ENCODE results near the gene GTF2F2. TPM values are rescaled to one million over a fixed set of nuclear protein-coding genes. Genes with fewer than 3 reads are reported as not detected.
"Not testable (repeated sequence)": the region's sequence is repeated elsewhere in the genome, so short reads cannot be mapped to it uniquely, and the experiment has no call there.

GTF2F2 gene
- polyA plus RNA-seq, 4 donors = 24.9 to 32.8 (median 28.3) TPM

- DNase-seq (ENCODE audit: low read depth in 4 of 4, low spot score in 2 of 4) = no peak
Observed at GRCh38 chr13:45298206-45298505, 177.8 kb downstream of the GTF2F2 start.

DNA sequence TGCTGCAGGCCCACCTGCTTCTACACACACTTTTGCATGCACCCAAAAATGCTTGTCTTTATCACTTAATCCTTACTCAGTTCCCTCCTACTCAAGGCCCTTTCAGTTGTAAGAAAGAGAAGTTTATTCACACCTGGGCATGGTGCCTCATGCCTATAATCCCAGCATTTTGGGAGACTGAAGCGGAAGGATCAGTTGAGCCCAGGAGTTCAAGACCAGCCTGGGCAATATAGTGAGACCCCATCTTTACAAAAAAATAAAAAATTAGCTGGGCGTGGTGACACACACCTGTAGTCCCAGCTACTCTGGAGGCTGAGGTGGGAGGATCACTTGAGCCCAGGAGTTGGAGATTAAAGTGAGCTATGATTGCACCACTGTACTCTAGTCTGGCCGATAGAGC lies 178.2 kb downstream of the GTF2F2 start:
- DNase-seq (ENCODE audit: low read depth in 4 of 4, low spot score in 2 of 4) = not testable (repeated sequence)

DNA sequence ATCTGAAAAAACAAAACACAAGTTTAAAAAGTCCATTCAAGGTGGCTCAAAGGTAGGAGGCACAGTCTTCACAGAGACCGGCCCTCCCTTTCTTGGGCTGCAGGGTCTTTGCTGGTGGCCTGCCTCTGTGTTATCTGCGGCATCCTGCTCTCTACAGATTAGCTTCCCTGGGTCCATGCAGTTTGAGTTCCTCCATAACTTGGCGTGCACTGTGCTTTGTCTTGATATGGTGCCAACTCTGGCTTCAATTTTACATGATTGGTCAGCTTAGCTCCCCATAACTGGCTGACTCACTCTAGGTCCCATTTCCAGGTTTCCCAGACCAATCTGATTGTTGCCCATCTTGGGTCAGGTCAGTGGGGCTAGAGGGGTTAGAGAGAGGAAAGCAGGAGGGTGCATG lies 178.9 kb downstream of the GTF2F2 start:
- DNase-seq (ENCODE audit: low read depth in 4 of 4, low spot score in 2 of 4) = no peak

DNA sequence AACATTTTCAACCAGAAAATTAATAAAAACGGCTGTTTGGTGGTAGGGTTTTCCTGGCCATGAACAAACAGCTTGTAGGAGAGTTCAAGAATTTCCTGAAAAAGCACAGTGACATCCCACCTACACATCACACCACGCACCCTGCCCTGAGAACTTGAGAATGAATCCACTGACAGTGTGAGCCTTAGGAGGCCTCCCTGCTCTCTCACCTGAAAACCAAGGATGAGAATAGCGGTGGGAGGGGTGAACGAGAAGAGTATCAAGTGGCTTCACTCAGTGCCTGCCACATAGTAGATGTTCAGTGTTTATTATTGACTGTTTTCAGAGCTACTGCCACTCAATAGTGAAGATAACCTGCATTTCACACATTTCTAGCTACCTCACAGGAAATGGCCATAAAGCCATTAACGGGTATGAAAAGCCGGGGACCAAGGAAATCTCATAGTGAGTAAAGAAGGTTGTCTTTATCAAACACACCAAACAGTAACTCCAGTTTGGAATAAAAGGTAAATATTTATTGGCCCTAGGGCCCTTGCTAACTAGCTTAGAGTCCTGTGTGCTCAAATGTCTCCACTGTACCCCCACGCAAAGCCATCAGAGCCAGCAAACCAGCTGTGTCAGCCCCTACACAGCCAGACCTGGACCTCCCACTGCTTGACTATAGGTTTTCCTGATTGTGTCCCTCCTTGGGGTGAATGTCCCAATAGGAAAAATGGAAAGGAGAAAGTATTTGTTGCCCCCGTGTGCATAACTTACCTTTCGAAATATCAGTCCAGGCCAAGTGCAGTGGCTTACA lies 180.1 kb downstream of the GTF2F2 start:
- no peak for DNase-seq (ENCODE audit: low read depth in 4 of 4, low spot score in 2 of 4)

GRCh38 chr13:45301263-45301662 lies 181.0 kb downstream of the GTF2F2 start:
- no peak for DNase-seq (ENCODE audit: low read depth in 4 of 4, low spot score in 2 of 4)

- DNase-seq (ENCODE audit: low read depth in 4 of 4, low spot score in 2 of 4) = no peak
Observed at GRCh38 chr13:45302507-45302906, 182.2 kb downstream of the GTF2F2 start.

DNA sequence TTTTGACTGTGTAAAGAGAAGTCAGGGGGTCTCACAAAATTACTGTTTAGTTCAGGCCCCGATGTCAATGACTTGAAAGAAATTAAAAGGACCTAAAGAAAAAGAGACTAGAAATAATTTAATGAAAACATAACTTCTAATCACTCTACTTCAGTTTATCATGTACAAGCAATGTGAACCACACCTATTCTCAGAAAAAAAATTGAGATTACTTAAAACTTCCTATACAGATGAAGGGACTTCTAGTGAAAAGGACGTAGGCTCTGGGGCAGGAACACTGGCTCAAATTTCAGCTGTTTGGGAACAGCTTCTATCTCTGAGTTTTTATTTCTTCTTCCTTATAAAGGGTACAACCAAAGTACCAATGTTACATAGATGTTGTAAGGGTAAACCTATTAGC lies 182.7 kb downstream of the GTF2F2 start:
- DNase-seq (ENCODE audit: low read depth in 4 of 4, low spot score in 2 of 4) = no peak

GRCh38 chr13:45303866-45304265 lies 183.6 kb downstream of the GTF2F2 start:
- no peak for DNase-seq (ENCODE audit: low read depth in 4 of 4, low spot score in 2 of 4)

DNA sequence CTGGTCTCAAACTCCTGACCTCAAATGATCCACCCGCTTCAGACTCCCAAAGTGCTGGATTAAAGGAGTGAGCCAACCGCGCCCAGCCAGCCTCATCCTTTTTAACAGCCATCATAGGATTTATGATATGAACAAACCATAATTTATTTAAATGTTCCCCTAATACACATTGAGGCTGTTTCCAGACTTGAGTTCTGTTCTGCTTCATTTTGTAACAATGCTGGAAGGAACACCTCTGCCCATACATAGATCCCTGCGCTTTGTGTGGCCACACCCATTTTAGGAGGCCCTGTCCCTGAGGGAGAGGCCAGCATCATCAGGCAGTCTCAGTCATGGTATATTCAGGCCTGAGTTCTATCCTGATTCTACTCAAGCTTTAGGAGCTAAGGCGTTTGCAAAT lies 184.8 kb downstream of the GTF2F2 start:
- DNase-seq (ENCODE audit: low read depth in 4 of 4, low spot score in 2 of 4) = no peak

- DNase-seq (ENCODE audit: low read depth in 4 of 4, low spot score in 2 of 4) = no peak
Observed at GRCh38 chr13:45306966-45307365, 186.7 kb downstream of the GTF2F2 start.

DNA sequence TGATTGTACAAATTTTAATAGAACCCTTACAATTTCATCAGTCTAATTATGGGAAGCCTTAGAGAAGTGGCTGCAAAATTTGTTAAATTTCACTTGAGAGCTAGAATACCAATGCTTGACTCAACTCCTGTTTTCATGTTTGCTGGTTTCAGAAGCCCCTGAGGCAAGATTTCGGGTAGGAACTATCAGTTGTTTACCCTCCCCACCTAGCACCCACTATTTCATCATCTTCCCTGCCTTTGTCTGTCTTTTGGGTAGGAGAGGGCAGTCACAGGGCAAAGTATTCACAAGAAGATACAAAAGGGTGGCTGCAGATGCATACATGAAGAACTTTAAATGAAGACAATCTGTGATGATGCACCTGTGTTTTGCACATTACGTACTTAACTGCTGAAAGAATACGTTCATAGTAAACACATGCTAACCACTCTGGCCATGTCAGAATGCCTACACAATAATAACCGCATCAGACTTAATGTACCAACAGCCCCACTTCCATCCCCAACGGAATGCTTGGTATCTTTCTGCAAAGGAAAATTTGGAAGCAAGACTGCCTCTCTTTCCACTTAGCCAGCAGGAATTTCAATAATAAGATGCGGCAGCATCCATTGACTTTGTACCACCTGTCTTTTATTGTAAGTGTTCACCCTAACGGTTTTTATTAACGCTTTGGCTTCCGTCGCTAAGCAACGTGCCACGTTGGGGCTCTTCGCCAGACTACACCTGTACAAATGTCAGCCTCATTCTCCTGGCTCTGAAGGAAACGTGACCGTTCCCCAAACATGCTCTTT lies 190.2 kb downstream of the GTF2F2 start:
- no peak for DNase-seq (ENCODE audit: low read depth in 4 of 4, low spot score in 2 of 4)

DNA sequence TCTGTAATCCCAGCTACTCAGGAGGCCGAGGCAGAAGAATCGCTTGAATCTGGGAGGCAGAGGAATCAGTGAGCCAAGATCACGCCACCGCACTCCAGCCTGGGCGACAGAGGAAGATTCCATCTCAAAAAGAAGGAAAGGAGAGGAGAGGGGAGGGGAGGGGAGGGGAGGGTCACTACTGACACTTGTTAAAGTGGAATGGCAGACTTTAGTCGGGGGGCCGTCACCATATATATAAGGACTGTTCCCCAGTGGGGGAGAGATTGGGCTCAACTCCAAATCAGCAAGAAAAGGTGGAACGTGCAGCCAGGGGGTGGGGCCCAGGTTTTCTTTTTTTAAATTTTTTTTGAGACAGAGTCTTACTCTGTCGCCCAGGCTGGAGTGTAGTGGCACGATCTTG lies 194.5 kb downstream of the GTF2F2 start:
- DNase-seq (ENCODE audit: low read depth in 4 of 4, low spot score in 2 of 4) = no peak

GRCh38 chr13:45315520-45316167 lies 195.3 kb downstream of the GTF2F2 start:
- DNase-seq (ENCODE audit: low read depth in 4 of 4, low spot score in 2 of 4) = no peak

DNA sequence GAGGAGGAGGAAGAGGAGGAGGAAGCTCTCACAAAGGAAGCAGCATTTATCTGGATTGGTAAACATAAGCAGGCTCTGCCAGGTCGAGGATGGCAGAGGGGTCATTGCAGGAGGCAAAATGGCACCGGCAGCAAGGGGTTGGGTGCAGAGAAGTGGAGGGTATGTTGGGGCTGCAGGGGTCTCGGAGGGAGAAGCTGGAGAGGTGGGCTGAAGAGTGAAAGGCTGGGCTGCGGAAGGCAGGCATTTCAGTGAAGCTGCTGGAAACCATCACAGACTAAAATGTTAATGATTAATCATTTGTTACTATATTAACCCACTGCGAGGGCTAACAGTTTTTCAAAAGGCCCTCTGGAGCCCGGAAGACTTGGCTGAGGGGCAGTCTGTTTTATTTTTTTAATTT lies 196.0 kb downstream of the GTF2F2 start:
- DNase-seq (ENCODE audit: low read depth in 4 of 4, low spot score in 2 of 4) = no peak

GRCh38 chr13:45316996-45317395 lies 196.7 kb downstream of the GTF2F2 start:
- DNase-seq (ENCODE audit: low read depth in 4 of 4, low spot score in 2 of 4) = no peak

- DNase-seq (ENCODE audit: low read depth in 4 of 4, low spot score in 2 of 4) = no peak
Observed at GRCh38 chr13:45320876-45321629, 200.7 kb downstream of the GTF2F2 start.

DNA sequence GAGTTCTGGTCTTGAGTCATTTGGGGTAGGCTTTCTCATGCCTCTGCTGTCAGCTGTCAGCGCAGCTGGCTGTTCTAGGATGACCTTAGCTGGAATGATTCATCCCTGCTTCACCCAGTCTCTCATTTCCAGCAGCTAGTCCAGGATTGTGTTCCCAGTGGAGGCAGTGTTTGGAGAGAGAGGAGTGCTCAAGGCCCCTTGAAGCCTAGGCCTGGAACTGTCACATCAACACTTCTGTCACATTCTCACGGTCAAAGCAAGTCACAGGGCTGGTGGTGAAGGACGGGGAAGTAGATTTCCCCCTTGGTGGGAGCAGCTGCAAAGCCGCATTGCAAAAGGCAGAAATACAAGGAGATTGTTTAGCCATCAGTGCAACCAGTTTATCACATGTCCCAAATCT lies 205.5 kb downstream of the GTF2F2 start:
- no peak for DNase-seq (ENCODE audit: low read depth in 4 of 4, low spot score in 2 of 4)

- no peak for DNase-seq (ENCODE audit: low read depth in 4 of 4, low spot score in 2 of 4)
Observed at GRCh38 chr13:45327253-45327955, 207.1 kb downstream of the GTF2F2 start.

DNA sequence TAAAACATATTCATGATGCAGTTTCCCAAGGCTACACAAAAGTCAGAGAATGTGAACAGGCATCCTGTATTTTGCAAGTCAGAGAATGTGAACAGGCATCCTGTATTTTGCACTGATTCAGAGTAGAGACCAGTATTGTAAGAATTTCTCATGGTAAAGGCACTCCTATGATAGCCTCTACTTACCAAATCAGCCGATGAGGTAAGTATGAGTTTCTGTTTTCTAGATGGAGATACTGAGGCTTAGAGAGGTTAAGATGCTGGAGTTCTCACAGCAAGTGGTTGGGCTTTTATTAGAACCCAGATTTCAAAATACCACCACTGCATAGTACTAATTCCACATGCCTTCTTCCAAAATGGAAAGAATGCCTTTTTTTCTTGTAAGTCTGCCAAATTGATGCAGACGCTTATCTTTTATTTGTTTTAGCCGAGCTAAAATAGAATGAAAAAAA lies 208.4 kb downstream of the GTF2F2 start:
- DNase-seq (ENCODE audit: low read depth in 4 of 4, low spot score in 2 of 4) = no peak

- no peak for DNase-seq (ENCODE audit: low read depth in 4 of 4, low spot score in 2 of 4)
Observed at GRCh38 chr13:45331123-45331619, 210.9 kb downstream of the GTF2F2 start.

Data from left renal cortex interstitium (tissue), 4 donors.